ENCODE measurements around the gene GSAP. TPM values are rescaled to one million over a fixed set of nuclear protein-coding genes. Genes with fewer than 3 reads are reported as not detected.

The GSAP gene
- total and polyA plus RNA-seq, 2 donors (not counting 3 experiments of a cell fraction or from before 2014, with no cell fraction given), result 2.3 to 5.8 TPM

DNA sequence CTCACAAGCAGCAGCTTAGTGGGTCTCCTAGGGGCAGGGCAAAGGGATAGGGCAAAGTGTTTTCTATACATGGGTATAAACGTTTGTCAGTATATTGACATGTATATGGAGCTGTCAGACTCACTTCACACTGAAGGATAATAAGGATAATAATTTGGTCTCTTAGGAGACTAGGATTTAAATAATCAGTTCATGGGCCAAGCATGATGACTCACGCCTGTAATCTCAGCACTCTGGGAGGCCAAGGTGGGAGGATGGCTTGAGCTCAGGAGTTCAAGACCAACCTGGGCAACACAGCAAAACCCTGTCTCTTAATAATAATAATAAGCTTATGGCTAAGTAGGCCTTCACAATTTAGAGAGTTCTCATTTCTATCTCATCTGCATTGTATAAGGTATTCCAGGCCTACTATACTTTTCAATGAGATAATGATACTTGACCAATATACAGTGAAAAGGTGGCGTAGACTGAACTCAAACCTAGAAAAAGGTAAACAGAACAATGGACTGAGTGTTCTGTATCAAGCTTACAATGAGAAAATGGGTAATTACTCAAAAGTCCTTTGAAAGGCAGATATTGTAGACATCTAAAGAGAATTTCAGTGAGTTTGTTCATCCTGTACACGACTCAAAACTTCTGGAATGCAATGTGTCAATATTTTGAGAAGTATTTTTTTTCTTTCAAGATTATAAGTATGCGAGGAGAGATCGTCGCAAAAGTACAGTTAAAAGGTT is 7.0 kb downstream of the GSAP start:
- FAIRE-seq (no peak), DNase-seq (ENCODE audit: low read depth, low spot score) (peak; percentile 49)
- ChIA-PET POLR2A (no interaction called here), CTCF (interaction anchor here (1.0 to 1.4 kb wide), 4 partner anchors 7 to 77 kb away, joined by 3 to 6 read pairs (median 4); partner anchors contain the start of gene GSAP)
- Histone ChIP-seq H3K4me2 (ENCODE audit: insufficient read depth, low read length) (peak overlapping the region; percentile 51), H3K9ac (replicated peaks; ENCODE audit: extremely low read depth, insufficient read depth, low read length) (no peak overlapping the region), H3K27me3 (ENCODE audit: control insufficient read depth in 2 of 2, insufficient read depth in 2 of 2, low read length in 2 of 2) (no peaks in the 10 kb centered on the region), H3K27ac (ENCODE audit: insufficient read depth, low read depth, low read length) (peak overlapping the region; percentile 5), H3K4me1 (ENCODE audit: control insufficient read depth, extremely low read depth, insufficient read depth, low read length) (peaks cover 12% of the 10 kb centered on the region), H2AFZ (ENCODE audit: low read depth, low read length) (no peak overlapping the region), H3K36me3 (ENCODE audit: control insufficient read depth in 2 of 2, extremely low read depth in 1 of 2, insufficient read depth in 2 of 2, low read length in 2 of 2) (no peaks in the 10 kb centered on the region), H3K9me3 (replicated peaks; ENCODE audit: control insufficient read depth, insufficient read depth, low read length) (no peaks in the 10 kb centered on the region), H3K9me1 (replicated peaks; ENCODE audit: control insufficient read depth, extremely low read depth, insufficient read depth, low read length) (no peaks in the 10 kb centered on the region), H3K79me2 (ENCODE audit: control insufficient read depth, insufficient read depth, low read length) (no peaks in the 10 kb centered on the region), H3K4me3 (replicated peaks in 1 of 3; ENCODE audit: insufficient read depth in 1 of 3, low read depth in 1 of 3, low read length in 3 of 3) (no peak overlapping the region), H4K20me1 (replicated peaks; ENCODE audit: control insufficient read depth, extremely low read depth, insufficient read depth, low read length) (no peaks in the 10 kb centered on the region)
- intact Hi-C loops (cut with micrococcal nuclease), result no loop called here
- dilution Hi-C loops (cut with MboI; ENCODE audit: extremely low pct_ligation_motif_present, low sequenced_read_pairs), result no loop called here
- TF ChIP-seq POLR2AphosphoS5 (IDR thresholded peaks at IDR 0.05; ENCODE audit: insufficient read depth, low read depth, low read length) (no peak), JUN (IDR thresholded peaks at IDR 0.05; ENCODE audit: borderline replicate concordance, insufficient read depth, insufficient read length, low read depth) (peak; percentile 23)
- BruUV-seq (replicated peaks), result no TSS peak

- Histone ChIP-seq H3K9ac (replicated peaks; ENCODE audit: extremely low read depth, insufficient read depth, low read length) (no peak overlapping the region), H3K4me3 (replicated peaks in 1 of 3; ENCODE audit: insufficient read depth in 1 of 3, low read depth in 1 of 3, low read length in 3 of 3) (no peak overlapping the region), H2AFZ (ENCODE audit: low read depth, low read length) (no peak overlapping the region), H4K20me1 (replicated peaks; ENCODE audit: control insufficient read depth, extremely low read depth, insufficient read depth, low read length) (no peaks in the 10 kb centered on the region), H3K4me2 (ENCODE audit: insufficient read depth, low read length) (no peak overlapping the region), H3K9me3 (replicated peaks; ENCODE audit: control insufficient read depth, insufficient read depth, low read length) (no peaks in the 10 kb centered on the region), H3K27ac (ENCODE audit: insufficient read depth, low read depth, low read length) (no peak overlapping the region), H3K27me3 (ENCODE audit: control insufficient read depth in 2 of 2, insufficient read depth in 2 of 2, low read length in 2 of 2) (no peaks in the 10 kb centered on the region), H3K9me1 (replicated peaks; ENCODE audit: control insufficient read depth, extremely low read depth, insufficient read depth, low read length) (no peaks in the 10 kb centered on the region), H3K4me1 (ENCODE audit: control insufficient read depth, extremely low read depth, insufficient read depth, low read length) (peaks cover 12% of the 10 kb centered on the region), H3K36me3 (ENCODE audit: control insufficient read depth in 2 of 2, extremely low read depth in 1 of 2, insufficient read depth in 2 of 2, low read length in 2 of 2) (no peaks in the 10 kb centered on the region), H3K79me2 (ENCODE audit: control insufficient read depth, insufficient read depth, low read length) (no peaks in the 10 kb centered on the region)
- FAIRE-seq, result no peak
- dilution Hi-C loops (cut with MboI; ENCODE audit: extremely low pct_ligation_motif_present, low sequenced_read_pairs), result no loop called here
- DNase-seq (ENCODE audit: low read depth, low spot score), result no peak
- ChIA-PET POLR2A (no interaction called here), CTCF (interaction anchor here (1.2 kb wide), 1 partner anchor 8 kb away, joined by 3 read pairs; the partner anchor contains the start of gene GSAP)
- no TSS peak for BruUV-seq (replicated peaks)
- intact Hi-C loops (cut with micrococcal nuclease), result no loop called here
- no peak for TF ChIP-seq GATA2 (IDR thresholded peaks at IDR 0.05; ENCODE audit: insufficient read depth, insufficient read length, low read depth, low read length)
- no peak for TF ChIP-seq MYC (IDR thresholded peaks at IDR 0.05; ENCODE audit: low read depth, low read length)
These were observed 8.2 kb downstream of the GSAP start for GRCh38 chr7:77407906-77408305.

Data from endothelial cell of umbilical vein (primary cell).